ENCODE results near the gene NMS.
A peak's percentile ranks its signal among the peaks of the same experiment; 100 is the strongest.

Gene NMS

GRCh38 chr2:100426384-100426720 is 43.9 kb upstream of the NMS start:
- in situ Hi-C loops (cut with HindIII; ENCODE audit: low sequenced_read_pairs) = no loop called here
- no peak for DNase-seq (ENCODE audit: low read depth, low spot score)
- TF ChIP-seq CTCF (IDR thresholded peaks at IDR 0.05; ENCODE audit: low read depth, low read length) = no peak
- no peak overlapping the region for H3K4me3 ChIP-seq (ENCODE audit: low read depth, low read length)

- no peak for DNase-seq (ENCODE audit: low read depth, low spot score)
- no peak overlapping the region for H3K4me3 ChIP-seq (ENCODE audit: low read depth, low read length)
- TF ChIP-seq CTCF (IDR thresholded peaks at IDR 0.05; ENCODE audit: low read depth, low read length) = no peak
- in situ Hi-C loops (cut with HindIII; ENCODE audit: low sequenced_read_pairs) = no loop called here
These were observed 43.2 kb upstream of the NMS start for GRCh38 chr2:100427111-100427510.

- no peak overlapping the region for H3K4me3 ChIP-seq (ENCODE audit: low read depth, low read length)
- peak; percentile 56 for TF ChIP-seq CTCF (IDR thresholded peaks at IDR 0.05; ENCODE audit: low read depth, low read length)
- peak; percentile 37 for DNase-seq (ENCODE audit: low read depth, low spot score)
- in situ Hi-C loops (cut with HindIII; ENCODE audit: low sequenced_read_pairs) = no loop called here
These were observed 42.5 kb upstream of the NMS start for GRCh38 chr2:100427627-100428258.

- no peak for TF ChIP-seq CTCF (IDR thresholded peaks at IDR 0.05; ENCODE audit: low read depth, low read length)
- in situ Hi-C loops (cut with HindIII; ENCODE audit: low sequenced_read_pairs) = no loop called here
- no peak for DNase-seq (ENCODE audit: low read depth, low spot score)
- no peak overlapping the region for H3K4me3 ChIP-seq (ENCODE audit: low read depth, low read length)
These were observed 40.6 kb upstream of the NMS start for GRCh38 chr2:100429726-100430125.

- no peak overlapping the region for H3K4me3 ChIP-seq (ENCODE audit: low read depth, low read length)
- in situ Hi-C loops (cut with HindIII; ENCODE audit: low sequenced_read_pairs) = no loop called here
- TF ChIP-seq CTCF (IDR thresholded peaks at IDR 0.05; ENCODE audit: low read depth, low read length) = no peak
- DNase-seq (ENCODE audit: low read depth, low spot score) = no peak
These were observed 32.5 kb upstream of the NMS start for GRCh38 chr2:100437751-100438150.

GRCh38 chr2:100446696-100447095 is 23.6 kb upstream of the NMS start:
- H3K4me3 ChIP-seq (ENCODE audit: low read depth, low read length) = no peak overlapping the region
- no peak for TF ChIP-seq CTCF (IDR thresholded peaks at IDR 0.05; ENCODE audit: low read depth, low read length)
- no peak for DNase-seq (ENCODE audit: low read depth, low spot score)
- in situ Hi-C loops (cut with HindIII; ENCODE audit: low sequenced_read_pairs) = no loop called here

- TF ChIP-seq CTCF (IDR thresholded peaks at IDR 0.05; ENCODE audit: low read depth, low read length) = no peak
- in situ Hi-C loops (cut with HindIII; ENCODE audit: low sequenced_read_pairs) = no loop called here
- H3K4me3 ChIP-seq (ENCODE audit: low read depth, low read length) = no peak overlapping the region
- no peak for DNase-seq (ENCODE audit: low read depth, low spot score)
These were observed 19.2 kb upstream of the NMS start for GRCh38 chr2:100451092-100451491.

Data from astrocyte of the spinal cord (primary cell).